Measurements from ENCODE around the gene RUBCNL. TPM values are rescaled to one million over a fixed set of nuclear protein-coding genes. Genes with fewer than 3 reads are reported as not detected.

Gene RUBCNL
- polyA plus RNA-seq, 1 of the 3 experiments (the other 2 are of a cell fraction), result 0.07 TPM

DNA sequence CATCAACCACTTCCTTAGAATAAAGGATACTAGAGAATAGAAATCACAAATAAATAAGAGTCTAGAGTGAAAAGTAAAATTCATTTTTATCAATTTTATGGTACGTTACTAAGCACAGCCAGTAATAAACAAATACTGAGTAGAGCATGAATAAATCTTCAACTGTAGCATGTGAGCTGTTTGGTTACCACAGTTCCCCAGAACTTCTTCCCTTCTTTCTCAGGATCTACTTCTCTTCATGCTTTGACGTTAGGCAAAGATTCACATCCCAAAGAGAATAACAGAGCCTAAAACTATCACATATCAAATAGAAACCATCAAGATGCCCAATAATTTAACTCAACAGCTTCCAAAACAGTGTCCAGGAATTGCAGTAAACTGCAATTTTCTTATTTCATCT, 7.4 kb downstream of the RUBCNL start (continued):
- no peak for TF ChIP-seq RCOR1 (IDR thresholded peaks at IDR 0.05; ENCODE audit: low read length)
- TF ChIP-seq, protein P1, sequence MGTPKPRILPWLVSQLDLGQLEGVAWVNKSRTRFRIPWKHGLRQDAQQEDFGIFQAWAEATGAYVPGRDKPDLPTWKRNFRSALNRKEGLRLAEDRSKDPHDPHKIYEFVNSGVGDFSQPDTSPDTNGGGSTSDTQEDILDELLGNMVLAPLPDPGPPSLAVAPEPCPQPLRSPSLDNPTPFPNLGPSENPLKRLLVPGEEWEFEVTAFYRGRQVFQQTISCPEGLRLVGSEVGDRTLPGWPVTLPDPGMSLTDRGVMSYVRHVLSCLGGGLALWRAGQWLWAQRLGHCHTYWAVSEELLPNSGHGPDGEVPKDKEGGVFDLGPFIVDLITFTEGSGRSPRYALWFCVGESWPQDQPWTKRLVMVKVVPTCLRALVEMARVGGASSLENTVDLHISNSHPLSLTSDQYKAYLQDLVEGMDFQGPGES (IDR thresholded peaks at IDR 0.05; ENCODE audit: low read depth, low read length), result no peak
- no peak for TF ChIP-seq MEF2A (IDR thresholded peaks at IDR 0.05; ENCODE audit: borderline replicate concordance, low read depth)
- TF ChIP-seq, protein P2, sequence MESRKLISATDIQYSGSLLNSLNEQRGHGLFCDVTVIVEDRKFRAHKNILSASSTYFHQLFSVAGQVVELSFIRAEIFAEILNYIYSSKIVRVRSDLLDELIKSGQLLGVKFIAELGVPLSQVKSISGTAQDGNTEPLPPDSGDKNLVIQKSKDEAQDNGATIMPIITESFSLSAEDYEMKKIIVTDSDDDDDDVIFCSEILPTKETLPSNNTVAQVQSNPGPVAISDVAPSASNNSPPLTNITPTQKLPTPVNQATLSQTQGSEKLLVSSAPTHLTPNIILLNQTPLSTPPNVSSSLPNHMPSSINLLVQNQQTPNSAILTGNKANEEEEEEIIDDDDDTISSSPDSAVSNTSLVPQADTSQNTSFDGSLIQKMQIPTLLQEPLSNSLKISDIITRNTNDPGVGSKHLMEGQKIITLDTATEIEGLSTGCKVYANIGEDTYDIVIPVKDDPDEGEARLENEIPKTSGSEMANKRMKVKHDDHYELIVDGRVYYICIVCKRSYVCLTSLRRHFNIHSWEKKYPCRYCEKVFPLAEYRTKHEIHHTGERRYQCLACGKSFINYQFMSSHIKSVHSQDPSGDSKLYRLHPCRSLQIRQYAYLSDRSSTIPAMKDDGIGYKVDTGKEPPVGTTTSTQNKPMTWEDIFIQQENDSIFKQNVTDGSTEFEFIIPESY (IDR thresholded peaks at IDR 0.05; ENCODE audit: borderline replicate concordance, low read depth), result no peak
- no peak for TF ChIP-seq FOXM1 (IDR thresholded peaks at IDR 0.05; ENCODE audit: low read depth)
- TF ChIP-seq SIN3A (IDR thresholded peaks at IDR 0.05; ENCODE audit: borderline replicate concordance, low read depth, low read length), result no peak
- TF ChIP-seq ELF1 (IDR thresholded peaks at IDR 0.05), result no peak

DNA sequence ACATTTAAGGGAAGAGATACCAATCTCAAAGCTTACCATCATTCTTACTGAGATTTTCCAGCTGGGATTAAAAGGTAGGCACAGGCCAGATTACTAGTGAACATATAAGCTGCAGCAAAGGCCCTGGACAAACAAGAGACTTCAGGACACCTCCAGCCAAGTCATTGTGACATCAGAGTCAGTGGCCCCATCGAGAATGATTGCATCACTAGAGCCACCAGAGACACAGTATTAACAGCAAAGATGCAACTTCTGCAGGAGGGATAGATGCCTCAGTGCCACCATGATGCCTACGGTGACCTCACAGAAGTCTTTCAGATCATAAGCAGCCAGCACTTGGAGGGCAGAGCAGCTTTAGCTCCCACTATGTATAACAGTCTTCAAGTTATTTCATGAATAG, 8.6 kb downstream of the RUBCNL start:
- Histone ChIP-seq H3K36me3 (replicated peaks in 1 of 2; ENCODE audit: control insufficient read depth in 1 of 2, insufficient read depth in 2 of 2, low read length in 1 of 2) (no peaks in the 10 kb centered on the region), H4K20me1 (ENCODE audit: insufficient read depth) (no peaks in the 10 kb centered on the region), H3K27ac (ENCODE audit: low read depth in 2 of 2, low read length in 1 of 2) (no peak overlapping the region), H2AFZ (ENCODE audit: low read depth) (no peak overlapping the region), H3K4me3 (ENCODE audit: low read depth in 2 of 2, low read length in 1 of 2) (no peak overlapping the region), H3K4me2 (no peak overlapping the region), H3K4me1 (ENCODE audit: control insufficient read depth in 1 of 2, insufficient read depth in 2 of 2, low read depth in 1 of 2, low read length in 1 of 2) (peaks cover 0 to 5% of the 10 kb centered on the region in 2 experiments; a peak in 1 of 4 replicates), H3K9ac (no peak overlapping the region), H3K9me2 (no peaks in the 10 kb centered on the region), H3F3A (replicated peaks; ENCODE audit: insufficient read depth) (no peaks in the 10 kb centered on the region), H3K27me3 (ENCODE audit: insufficient read depth) (no peaks in the 10 kb centered on the region; the same call in 1 of the 2 replicates), H3K79me2 (ENCODE audit: insufficient read depth) (no peaks in the 10 kb centered on the region), H3K9me3 (no peaks in the 10 kb centered on the region)
- CTCF ChIA-PET, result interaction anchor here (0.7 kb wide), 1 partner anchor 22 kb away, joined by 4 read pairs; no protein-coding TSS in a partner anchor
- POLR2A ChIA-PET, result no interaction called here
- TF ChIP-seq, protein P3, sequence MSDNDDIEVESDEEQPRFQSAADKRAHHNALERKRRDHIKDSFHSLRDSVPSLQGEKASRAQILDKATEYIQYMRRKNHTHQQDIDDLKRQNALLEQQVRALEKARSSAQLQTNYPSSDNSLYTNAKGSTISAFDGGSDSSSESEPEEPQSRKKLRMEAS (IDR thresholded peaks at IDR 0.05; ENCODE audit: low read depth), result no peak
- TF ChIP-seq TAF1 (IDR thresholded peaks at IDR 0.05; ENCODE audit: borderline replicate concordance, low read depth, low read length), result no peak
- no peak for TF ChIP-seq MEF2A (IDR thresholded peaks at IDR 0.05; ENCODE audit: borderline replicate concordance, low read depth)
- TF ChIP-seq FOSL2 (IDR thresholded peaks at IDR 0.05; ENCODE audit: borderline replicate concordance, low read depth), result no peak
- no peak for TF ChIP-seq GATA2 (CRISPR knock-in tag; IDR thresholded peaks at IDR 0.05)
- TF ChIP-seq SIN3A (IDR thresholded peaks at IDR 0.05; ENCODE audit: borderline replicate concordance, low read depth, low read length), result no peak
- TF ChIP-seq RCOR1 (IDR thresholded peaks at IDR 0.05; ENCODE audit: low read length), result no peak
- TF ChIP-seq, protein P4, sequence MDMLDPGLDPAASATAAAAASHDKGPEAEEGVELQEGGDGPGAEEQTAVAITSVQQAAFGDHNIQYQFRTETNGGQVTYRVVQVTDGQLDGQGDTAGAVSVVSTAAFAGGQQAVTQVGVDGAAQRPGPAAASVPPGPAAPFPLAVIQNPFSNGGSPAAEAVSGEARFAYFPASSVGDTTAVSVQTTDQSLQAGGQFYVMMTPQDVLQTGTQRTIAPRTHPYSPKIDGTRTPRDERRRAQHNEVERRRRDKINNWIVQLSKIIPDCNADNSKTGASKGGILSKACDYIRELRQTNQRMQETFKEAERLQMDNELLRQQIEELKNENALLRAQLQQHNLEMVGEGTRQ (IDR thresholded peaks at IDR 0.05; ENCODE audit: borderline replicate concordance, low read depth, low read length), result no peak
- TF ChIP-seq FOXM1 (IDR thresholded peaks at IDR 0.05; ENCODE audit: low read depth), result no peak
- TF ChIP-seq, protein P5, sequence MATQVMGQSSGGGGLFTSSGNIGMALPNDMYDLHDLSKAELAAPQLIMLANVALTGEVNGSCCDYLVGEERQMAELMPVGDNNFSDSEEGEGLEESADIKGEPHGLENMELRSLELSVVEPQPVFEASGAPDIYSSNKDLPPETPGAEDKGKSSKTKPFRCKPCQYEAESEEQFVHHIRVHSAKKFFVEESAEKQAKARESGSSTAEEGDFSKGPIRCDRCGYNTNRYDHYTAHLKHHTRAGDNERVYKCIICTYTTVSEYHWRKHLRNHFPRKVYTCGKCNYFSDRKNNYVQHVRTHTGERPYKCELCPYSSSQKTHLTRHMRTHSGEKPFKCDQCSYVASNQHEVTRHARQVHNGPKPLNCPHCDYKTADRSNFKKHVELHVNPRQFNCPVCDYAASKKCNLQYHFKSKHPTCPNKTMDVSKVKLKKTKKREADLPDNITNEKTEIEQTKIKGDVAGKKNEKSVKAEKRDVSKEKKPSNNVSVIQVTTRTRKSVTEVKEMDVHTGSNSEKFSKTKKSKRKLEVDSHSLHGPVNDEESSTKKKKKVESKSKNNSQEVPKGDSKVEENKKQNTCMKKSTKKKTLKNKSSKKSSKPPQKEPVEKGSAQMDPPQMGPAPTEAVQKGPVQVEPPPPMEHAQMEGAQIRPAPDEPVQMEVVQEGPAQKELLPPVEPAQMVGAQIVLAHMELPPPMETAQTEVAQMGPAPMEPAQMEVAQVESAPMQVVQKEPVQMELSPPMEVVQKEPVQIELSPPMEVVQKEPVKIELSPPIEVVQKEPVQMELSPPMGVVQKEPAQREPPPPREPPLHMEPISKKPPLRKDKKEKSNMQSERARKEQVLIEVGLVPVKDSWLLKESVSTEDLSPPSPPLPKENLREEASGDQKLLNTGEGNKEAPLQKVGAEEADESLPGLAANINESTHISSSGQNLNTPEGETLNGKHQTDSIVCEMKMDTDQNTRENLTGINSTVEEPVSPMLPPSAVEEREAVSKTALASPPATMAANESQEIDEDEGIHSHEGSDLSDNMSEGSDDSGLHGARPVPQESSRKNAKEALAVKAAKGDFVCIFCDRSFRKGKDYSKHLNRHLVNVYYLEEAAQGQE (IDR thresholded peaks at IDR 0.05; ENCODE audit: low read depth, low read length), result no peak
- no peak for TF ChIP-seq NFIC (IDR thresholded peaks at IDR 0.05; ENCODE audit: borderline replicate concordance)
- TF ChIP-seq EP300 (IDR thresholded peaks at IDR 0.05; ENCODE audit: borderline replicate concordance in 1 of 2, low read depth in 1 of 2, low read length in 1 of 2), result no peak
- no peak for TF ChIP-seq MXI1 (IDR thresholded peaks at IDR 0.05; ENCODE audit: low read depth, low read length)
- no peak for TF ChIP-seq JUND (IDR thresholded peaks at IDR 0.05)
- DNase-seq, result no peak
- 47% methylated on average over 2 of the region's 2 CpGs for WGBS (ENCODE audit: low lambda C conversion rate)
